Measurements from ENCODE around the gene OR2S2.

OR2S2 gene

GRCh38 chr9:35966433-35966832, 8.5 kb upstream of the OR2S2 start:
- no peak for DNase-seq (ENCODE audit: low spot score)
- no peak for TF ChIP-seq CTCF (conservative IDR thresholded peaks at IDR 0.05; ENCODE audit: low read depth)
- no peak overlapping the region for H3K27ac ChIP-seq
- POLR2A ChIA-PET (ENCODE audit: low non-redundant PET) = no interaction called here
- CTCF ChIA-PET = no interaction called here

- DNase-seq (ENCODE audit: low spot score) = no peak
- H3K27ac ChIP-seq = no peak overlapping the region
- ChIA-PET CTCF (no interaction called here), POLR2A (ENCODE audit: low non-redundant PET) (no interaction called here)
- TF ChIP-seq CTCF (conservative IDR thresholded peaks at IDR 0.05; ENCODE audit: low read depth) = no peak
These were observed 7.1 kb upstream of the OR2S2 start for GRCh38 chr9:35965011-35965410.

- peak overlapping the region; percentile 58 for H3K27ac ChIP-seq
- ChIA-PET CTCF (interaction anchor here (1.0 to 1.6 kb wide), 2 partner anchors 10 to 17 kb away, joined by 3 to 6 read pairs; no protein-coding TSS in a partner anchor), POLR2A (ENCODE audit: low non-redundant PET) (no interaction called here)
- TF ChIP-seq CTCF (conservative IDR thresholded peaks at IDR 0.05; ENCODE audit: low read depth) = no peak
- peak; percentile 43 for DNase-seq (ENCODE audit: low spot score)
These were observed 4.4 kb upstream of the OR2S2 start for GRCh38 chr9:35962126-35962906.

- TF ChIP-seq CTCF (conservative IDR thresholded peaks at IDR 0.05; ENCODE audit: low read depth) = no peak
- no peak overlapping the region for H3K27ac ChIP-seq
- no peak for DNase-seq (ENCODE audit: low spot score)
- ChIA-PET POLR2A (ENCODE audit: low non-redundant PET) (no interaction called here), CTCF (no interaction called here)
These were observed 2.2 kb upstream of the OR2S2 start for GRCh38 chr9:35960039-35960655.

- H3K27ac ChIP-seq = no peak overlapping the region
- TF ChIP-seq CTCF (conservative IDR thresholded peaks at IDR 0.05; ENCODE audit: low read depth) = no peak
- CTCF ChIA-PET = interaction anchor here (0.6 to 2.4 kb wide), 7 partner anchors 11 to 345 kb away, joined by 3 to 19 read pairs (median 4); partner anchors contain the start of gene CLTA
- DNase-seq (ENCODE audit: low spot score) = no peak
- POLR2A ChIA-PET (ENCODE audit: low non-redundant PET) = no interaction called here
These were observed 1.3 kb downstream of the OR2S2 start for GRCh38 chr9:35956651-35957050.

GRCh38 chr9:35954942-35955546, 2.9 kb downstream of the OR2S2 start:
- peak; percentile 66 for DNase-seq (ENCODE audit: low spot score)
- peak; percentile 99 for TF ChIP-seq CTCF (conservative IDR thresholded peaks at IDR 0.05; ENCODE audit: low read depth)
- POLR2A ChIA-PET (ENCODE audit: low non-redundant PET) = no interaction called here
- no peak overlapping the region for H3K27ac ChIP-seq
- CTCF ChIA-PET = interaction anchor here (0.5 to 2.4 kb wide), 23 partner anchors 10 to 387 kb away, joined by 3 to 19 read pairs (median 4); partner anchors contain the start of gene CLTA
